AG09319 (cell line): ENCODE results near the gene MAMDC2.

Experiments used
- DNase-seq: peaks from one replicate; pipeline ENCODE4 v3.0.0-alpha.2; 2010; ENCODE audit warnings: low read depth; ENCODE audit errors: extremely low read depth
- CTCF ChIP-seq: IDR thresholded peaks from 2 replicates; pipeline ENCODE4 v1.5.1; 2011; ENCODE audit warnings: low read depth, mild to moderate bottlenecking, inconsistent platforms, low read length, moderate library complexity

Gene MAMDC2

GRCh38 chr9:70250221-70250620, 206.6 kb downstream of the MAMDC2 start:
- no peak for TF ChIP-seq CTCF

GRCh38 chr9:70255486-70255885, 211.8 kb downstream of the MAMDC2 start:
- no peak for TF ChIP-seq CTCF
- DNase-seq, result no peak

More at GRCh38 chr9:70250221-70250620, 206.6 kb downstream of the MAMDC2 start:
- DNase-seq, result no peak

GRCh38 chr9:70256123-70256551, 212.5 kb downstream of the MAMDC2 start:
- DNase-seq, result no peak
- TF ChIP-seq CTCF, result no peak

- DNase-seq, result no peak
- TF ChIP-seq CTCF, result no peak
Observed at GRCh38 chr9:70257502-70257901, 213.9 kb downstream of the MAMDC2 start.

- no peak for DNase-seq
- TF ChIP-seq CTCF, result no peak
Observed at GRCh38 chr9:70257991-70258691, 214.5 kb downstream of the MAMDC2 start.

GRCh38 chr9:70258692-70259511, 215.3 kb downstream of the MAMDC2 start, which contains the start of gene SMC5:
SMC5 (plus strand) TSS chr9:70258978; CDS start chr9:70259079, 101 bp downstream.
- TF ChIP-seq CTCF, result no peak
- DNase-seq, result peak; percentile 88

GRCh38 chr9:70259512-70259802, 215.8 kb downstream of the MAMDC2 start:
- DNase-seq, result no peak
- TF ChIP-seq CTCF, result no peak
